ENCODE measurements around the gene FAM24B. TPM values are rescaled to one million over a fixed set of nuclear protein-coding genes. Genes with fewer than 3 reads are reported as not detected.
A peak's percentile ranks its signal among the peaks of the same experiment; 100 is the strongest.

FAM24B gene
- total RNA-seq, 4 donors from 2014 or later: 2.8 to 10.0 (median 6.7) TPM

DNA sequence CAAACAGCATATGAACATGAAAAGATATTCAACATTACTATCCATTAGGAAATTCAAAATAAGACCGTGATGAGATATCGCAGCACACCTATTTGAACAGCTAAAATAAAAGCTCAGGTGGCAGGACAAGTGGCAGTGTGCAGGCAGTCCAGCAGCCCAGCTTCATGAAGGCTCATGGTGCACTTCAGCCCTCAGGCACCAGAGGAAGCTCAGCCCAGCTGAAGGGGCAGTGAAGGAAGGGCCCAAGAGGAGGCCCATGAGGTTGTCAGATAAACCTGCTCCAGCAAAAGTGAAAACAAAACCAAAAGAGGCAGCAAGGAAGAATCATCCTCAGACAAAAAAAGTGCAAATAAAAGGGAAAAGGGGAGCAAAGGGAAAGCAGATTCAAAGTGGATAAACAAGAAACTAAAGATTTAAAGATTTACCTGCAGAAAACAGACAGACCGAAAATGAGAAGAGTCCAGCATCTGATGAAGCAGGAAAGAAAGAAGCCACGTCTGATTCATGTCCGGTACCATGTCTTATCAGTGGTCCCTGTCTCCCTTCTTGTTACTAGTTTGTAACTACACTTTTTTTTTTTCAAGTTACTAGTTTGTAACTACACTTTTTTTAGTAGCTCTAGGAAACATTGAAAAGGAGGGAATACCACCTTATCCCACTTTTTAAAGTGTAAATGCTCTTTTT lies 15.0 kb upstream of the FAM24B start:
- DNase-seq (ENCODE audit: low spot score in 2 of 2): no peak
- WGBS, 2 donors: 88 to 91% methylated on average over 5 of the region's 5 CpGs
- H3K9me3 ChIP-seq: no peaks in the 10 kb centered on the region
- H3K27me3 ChIP-seq: no peaks in the 10 kb centered on the region
- TF ChIP-seq POLR2A (IDR thresholded peaks at IDR 0.05): no peak
- TF ChIP-seq EP300 (IDR thresholded peaks at IDR 0.05): no peak
- TF ChIP-seq CTCF (IDR thresholded peaks at IDR 0.05): no peak
- H3K27ac ChIP-seq: no peak overlapping the region
- H3K36me3 ChIP-seq: no peaks in the 10 kb centered on the region
- no peak overlapping the region for H3K4me3 ChIP-seq
- no peaks in the 10 kb centered on the region for H3K4me1 ChIP-seq

GRCh38 chr10:122884166-122884565 lies 4.8 kb upstream of the FAM24B start:
- Histone ChIP-seq H3K9me3 (no peaks in the 10 kb centered on the region), H3K27ac (no peak overlapping the region), H3K4me3 (no peak overlapping the region), H3K36me3 (no peaks in the 10 kb centered on the region), H3K27me3 (no peaks in the 10 kb centered on the region), H3K4me1 (peaks cover 0 to 13% (median 0%) of the 10 kb centered on the region in 4 donors)
- no peak for DNase-seq (ENCODE audit: low spot score in 2 of 2)
- no peak for TF ChIP-seq EP300 (IDR thresholded peaks at IDR 0.05)
- no peak for TF ChIP-seq POLR2A (IDR thresholded peaks at IDR 0.05)
- no peak for TF ChIP-seq CTCF (IDR thresholded peaks at IDR 0.05)
- WGBS, 2 donors: 86 to 90% methylated on average over 1 of the region's 1 CpG

- H3K27ac ChIP-seq: no peak overlapping the region
- H3K9me3 ChIP-seq: no peaks in the 10 kb centered on the region
- TF ChIP-seq EP300 (IDR thresholded peaks at IDR 0.05): no peak
- TF ChIP-seq CTCF (IDR thresholded peaks at IDR 0.05): no peak
- TF ChIP-seq POLR2A (IDR thresholded peaks at IDR 0.05): no peak
- peaks cover 0 to 26% (median 0%) of the 10 kb centered on the region in 4 donors for H3K4me1 ChIP-seq
- no peak overlapping the region for H3K4me3 ChIP-seq
- no peaks in the 10 kb centered on the region for H3K36me3 ChIP-seq
- DNase-seq (ENCODE audit: low spot score in 2 of 2): no peak
- H3K27me3 ChIP-seq: no peaks in the 10 kb centered on the region
These were observed 3.4 kb upstream of the FAM24B start for GRCh38 chr10:122882766-122883165.

- 48 to 67% methylated on average over 14 of the region's 14 CpGs for WGBS, 2 donors
- Histone ChIP-seq H3K4me1 (peaks cover 0 to 26% (median 0%) of the 10 kb centered on the region in 4 donors), H3K36me3 (no peaks in the 10 kb centered on the region), H3K4me3 (peak overlapping the region; percentile 43 to 75 (median 64)), H3K27ac (peak overlapping the region in 3 of 4 donors; percentile 38 to 74 (median 71)), H3K27me3 (no peaks in the 10 kb centered on the region), H3K9me3 (no peaks in the 10 kb centered on the region)
- TF ChIP-seq EP300 (IDR thresholded peaks at IDR 0.05) (no peak), POLR2A (IDR thresholded peaks at IDR 0.05) (no peak), CTCF (IDR thresholded peaks at IDR 0.05) (no peak)
- no peak for DNase-seq (ENCODE audit: low spot score in 2 of 2)
These were observed 512 bp downstream of the FAM24B start for GRCh38 chr10:122878799-122879338.

DNA sequence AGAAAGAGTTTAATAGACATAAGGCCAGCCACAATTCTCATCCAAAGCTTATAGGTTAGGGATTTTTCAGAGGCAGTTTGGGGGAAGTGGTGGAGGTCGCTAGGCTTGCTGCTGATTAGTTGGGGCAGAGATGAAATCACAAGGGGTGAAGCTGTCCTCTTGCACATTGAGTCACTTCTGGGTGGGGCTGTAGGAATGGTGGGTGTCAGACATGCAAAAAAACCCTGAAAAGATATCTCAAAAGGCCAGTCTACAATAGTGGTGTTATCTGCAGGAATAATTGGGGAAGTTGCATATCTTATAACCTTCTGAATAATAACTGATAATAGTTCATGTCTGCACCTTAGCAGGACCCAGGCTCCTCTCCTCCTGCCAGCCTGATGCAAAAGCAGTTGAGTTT lies 2.1 kb downstream of the FAM24B start:
- Histone ChIP-seq H3K36me3 (no peaks in the 10 kb centered on the region), H3K4me3 (no peak overlapping the region), H3K9me3 (peaks cover 0 to 7% (median 0%) of the 10 kb centered on the region in 4 donors), H3K27me3 (no peaks in the 10 kb centered on the region), H3K4me1 (peaks cover 0 to 26% (median 0%) of the 10 kb centered on the region in 4 donors), H3K27ac (no peak overlapping the region)
- DNase-seq (ENCODE audit: low spot score in 2 of 2): no peak
- TF ChIP-seq CTCF (IDR thresholded peaks at IDR 0.05): no peak
- TF ChIP-seq EP300 (IDR thresholded peaks at IDR 0.05): no peak
- TF ChIP-seq POLR2A (IDR thresholded peaks at IDR 0.05): no peak
- WGBS, 2 donors: 72 to 74% methylated on average over 1 of the region's 1 CpG

Data from tibial nerve (tissue), 4 donors.